Effector CD8-positive, alpha-beta T cell (primary cell): Measurements from ENCODE around the gene CERS5.
"Not testable (repeated sequence)": the region's sequence is repeated elsewhere in the genome, so short reads cannot be mapped to it uniquely, and the experiment has no call there.

ENCODE experiments used
- DNase-seq: peaks from one replicate; lab custom pipeline; 2025; lab: John Stamatoyannopoulos, UW

CERS5 gene

DNA sequence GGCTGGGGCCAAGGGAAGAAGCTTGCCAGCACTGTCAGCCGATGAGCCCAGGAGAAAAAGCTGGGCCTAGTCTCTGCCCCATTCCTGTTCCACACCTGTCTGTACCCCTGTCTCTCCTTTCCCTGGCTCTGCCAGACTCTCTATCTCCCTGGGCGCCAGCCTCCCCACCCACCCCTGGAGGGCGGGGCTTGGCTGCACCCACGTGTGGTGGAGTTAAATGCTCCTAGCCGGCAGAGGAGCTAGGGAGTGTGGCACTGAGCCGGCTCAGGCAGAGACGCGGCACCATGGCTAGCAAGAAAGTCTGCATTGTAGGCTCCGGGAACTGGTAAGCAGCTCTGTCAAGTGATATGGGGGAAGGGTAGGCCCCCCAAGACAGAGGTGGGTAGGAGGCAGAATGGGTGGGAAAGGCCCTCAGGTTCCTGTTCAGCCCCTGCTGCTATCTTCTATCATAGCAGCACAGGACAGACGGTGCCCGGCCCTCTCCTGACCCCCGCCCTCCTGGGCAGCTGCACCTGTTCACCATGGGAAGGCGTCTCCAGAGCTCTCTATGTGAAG, 63.3 kb downstream of the CERS5 start, which contains the start of gene GPD1:
GPD1 (plus strand) TSS at position 242 of the 555 bp plus-strand sequence; CDS start at position 285, 43 bp downstream.
- no peak for DNase-seq

DNA sequence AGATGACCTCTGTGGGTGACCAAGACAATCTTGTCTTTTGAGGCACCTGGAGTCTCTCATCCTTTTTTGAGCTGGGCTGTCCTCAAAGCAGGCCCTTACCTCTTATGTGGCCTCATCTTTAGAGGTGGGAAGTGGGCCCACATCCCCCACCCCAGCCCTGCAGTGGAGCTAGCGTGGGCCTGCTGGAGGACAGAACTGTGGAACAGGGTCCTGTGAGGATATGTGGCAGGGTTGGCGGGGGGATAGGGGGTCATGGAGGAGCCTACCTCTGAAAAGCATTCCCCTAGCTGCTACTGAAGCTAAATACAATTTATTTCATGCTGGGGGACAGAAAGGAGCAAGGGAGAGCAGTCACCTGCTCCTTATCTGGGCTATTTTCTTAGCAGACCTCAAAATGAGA, 63.8 kb downstream of the CERS5 start:
- no peak for DNase-seq

DNA sequence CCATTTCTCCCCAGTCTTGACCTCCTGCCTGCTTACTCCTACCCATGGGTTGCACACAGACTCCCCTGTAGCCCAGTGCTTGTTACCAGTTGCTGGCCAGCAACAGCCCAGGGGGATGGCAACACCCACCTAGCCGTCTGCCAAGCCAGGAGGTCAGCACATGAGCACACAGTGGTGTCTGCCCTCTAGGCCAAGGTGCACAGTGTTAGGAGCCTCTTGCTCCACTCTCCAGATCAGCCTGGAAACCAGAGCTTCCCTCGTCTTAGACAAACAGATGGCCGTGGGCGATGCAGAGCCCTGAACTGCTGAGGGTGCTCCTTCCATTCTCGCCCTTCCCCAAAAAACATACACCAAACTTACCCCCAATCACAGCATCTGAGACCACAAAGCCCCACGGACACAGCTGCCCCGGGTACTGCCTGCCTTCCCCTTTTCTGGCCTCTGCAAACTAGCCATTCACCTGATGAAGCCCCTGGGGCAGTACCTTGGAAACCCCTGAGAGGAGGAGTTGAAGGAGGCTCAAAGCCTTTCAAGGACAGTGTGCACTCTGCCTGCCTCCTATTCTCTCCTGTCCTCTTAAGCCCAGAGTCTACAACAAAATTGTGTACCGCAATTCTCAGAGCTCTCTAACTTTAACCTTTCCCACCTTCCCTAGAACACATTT, 64.4 kb downstream of the CERS5 start:
- DNase-seq = no peak

DNA sequence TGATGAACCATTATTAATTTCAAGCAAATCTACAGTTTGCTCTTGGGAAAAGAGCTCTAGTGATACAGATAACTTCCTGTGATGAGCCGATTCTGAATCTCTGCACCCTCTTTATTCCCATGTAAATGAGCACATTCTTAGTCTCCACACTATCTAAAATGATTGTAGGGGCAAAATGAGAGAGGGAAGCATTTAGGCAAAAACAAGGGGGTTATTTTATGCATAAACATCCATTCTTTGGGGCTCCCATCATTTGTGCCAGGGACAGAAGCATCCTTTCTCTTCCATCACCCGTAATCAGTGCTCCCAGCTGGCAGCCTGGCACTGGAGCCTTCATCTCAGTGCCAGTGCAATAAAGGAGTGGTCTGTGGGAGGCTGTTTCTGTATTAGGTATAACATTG, 65.0 kb downstream of the CERS5 start:
- no peak for DNase-seq

DNA sequence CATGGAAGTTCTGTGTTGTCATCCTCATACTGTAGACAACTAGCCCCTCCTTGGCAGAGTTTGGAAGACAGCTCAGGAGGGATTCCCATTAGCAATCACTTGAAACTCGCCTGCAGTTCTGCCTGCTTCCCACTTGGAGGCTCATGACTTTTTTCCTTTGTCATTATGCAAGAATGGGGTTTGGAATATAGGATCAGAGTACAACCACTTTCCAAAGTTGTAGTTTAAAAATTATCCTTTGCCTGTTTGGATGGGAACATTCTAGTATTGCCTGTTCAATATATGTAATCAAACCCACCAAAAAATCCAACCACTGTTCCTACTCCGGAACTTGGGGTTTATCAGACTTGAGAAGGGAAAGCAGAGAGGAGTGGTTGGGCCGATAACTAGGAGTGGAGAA, 65.5 kb downstream of the CERS5 start:
- no peak for DNase-seq

DNA sequence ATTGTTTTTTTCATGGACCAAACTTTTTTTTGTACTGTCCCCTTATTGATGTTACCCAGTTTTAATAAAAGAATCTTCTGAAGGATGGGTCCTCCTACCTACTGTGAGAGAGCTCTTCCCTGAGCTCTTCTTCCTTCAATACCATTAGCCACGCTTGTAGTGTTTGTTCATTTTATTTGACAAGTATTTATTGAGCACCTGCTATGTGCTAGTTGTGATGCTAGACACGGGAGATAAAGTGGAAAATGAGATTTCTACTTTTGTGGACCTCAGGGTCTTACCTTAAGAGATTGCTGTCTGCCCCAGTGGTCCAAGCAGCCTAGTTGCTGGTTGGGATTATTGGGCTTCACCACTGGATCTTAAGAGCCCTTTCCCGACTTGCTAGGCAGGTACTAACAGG, 66.6 kb downstream of the CERS5 start:
- no peak for DNase-seq

DNA sequence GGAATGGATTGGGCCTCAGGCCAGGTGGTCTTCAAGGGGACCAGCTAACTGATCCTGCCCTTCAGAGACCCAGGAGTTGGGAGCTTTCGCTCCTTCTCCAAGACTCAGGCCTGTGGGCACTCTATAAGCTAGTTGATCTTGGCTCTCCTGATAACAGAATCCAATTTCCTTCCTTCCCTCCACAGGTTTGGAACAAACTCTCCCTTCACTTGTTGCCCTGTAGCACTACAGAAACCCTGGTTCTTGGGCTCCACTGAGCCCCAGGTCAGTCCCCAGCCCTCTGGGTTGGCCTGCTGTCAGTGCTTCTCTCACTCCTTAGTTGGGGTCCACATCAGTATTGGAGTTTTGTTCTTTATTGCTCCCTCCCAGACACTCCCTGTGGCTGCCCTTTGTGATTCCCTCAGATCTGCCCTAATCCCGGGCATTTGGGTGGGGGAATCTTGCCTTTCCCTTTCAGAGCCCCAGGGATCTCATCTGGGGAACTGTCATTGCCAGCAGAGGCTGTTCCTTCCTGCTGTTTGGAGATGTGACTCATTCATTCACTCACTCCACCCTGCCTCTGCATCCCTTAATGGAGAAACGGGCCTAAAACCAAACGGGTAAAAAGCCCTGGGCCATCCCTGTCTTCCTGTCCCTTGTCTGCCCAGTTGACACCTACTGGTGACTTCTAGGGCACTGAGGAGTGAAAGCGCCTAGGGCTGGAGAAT, 67.7 kb downstream of the CERS5 start:
- no peak for DNase-seq

DNA sequence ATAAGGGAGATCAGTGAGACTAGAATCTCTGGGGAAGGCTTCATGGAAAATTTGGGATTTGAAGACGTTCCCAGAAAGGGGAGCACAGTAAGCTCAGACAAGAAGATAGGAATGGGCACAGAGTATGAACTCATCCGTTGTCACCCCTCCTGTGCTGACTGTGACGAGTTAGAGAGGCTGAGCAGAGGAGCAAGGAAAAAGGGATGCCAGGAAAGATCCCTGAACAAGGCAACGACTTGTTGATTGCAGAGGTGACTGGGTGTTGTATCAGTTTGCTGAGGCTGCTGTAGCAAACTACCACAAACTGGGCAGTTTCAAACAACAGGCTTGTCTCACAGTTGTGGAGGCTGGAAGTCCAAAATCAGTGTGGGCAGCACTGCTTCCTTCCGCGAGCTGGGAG, 69.2 kb downstream of the CERS5 start:
- DNase-seq = no peak

DNA sequence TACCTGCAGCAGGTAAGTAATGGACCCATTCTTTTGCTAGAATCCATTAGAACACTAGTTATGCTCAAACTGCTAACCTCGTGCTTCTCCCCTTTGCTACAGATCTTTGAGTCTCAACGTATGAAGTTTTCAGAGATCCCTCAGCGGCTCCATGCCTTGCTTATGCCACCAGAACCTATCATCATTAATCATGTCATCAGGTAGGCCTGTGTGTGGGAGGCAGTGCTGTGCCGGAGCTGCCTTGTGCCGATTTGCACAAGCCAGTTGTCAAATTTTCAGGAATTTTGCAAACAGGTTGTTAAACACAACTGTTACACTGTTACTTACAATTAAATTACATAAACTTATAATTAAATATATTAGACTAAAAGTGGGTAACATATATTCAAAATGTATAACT, 76.8 kb downstream of the CERS5 start:
- no peak for DNase-seq

DNA sequence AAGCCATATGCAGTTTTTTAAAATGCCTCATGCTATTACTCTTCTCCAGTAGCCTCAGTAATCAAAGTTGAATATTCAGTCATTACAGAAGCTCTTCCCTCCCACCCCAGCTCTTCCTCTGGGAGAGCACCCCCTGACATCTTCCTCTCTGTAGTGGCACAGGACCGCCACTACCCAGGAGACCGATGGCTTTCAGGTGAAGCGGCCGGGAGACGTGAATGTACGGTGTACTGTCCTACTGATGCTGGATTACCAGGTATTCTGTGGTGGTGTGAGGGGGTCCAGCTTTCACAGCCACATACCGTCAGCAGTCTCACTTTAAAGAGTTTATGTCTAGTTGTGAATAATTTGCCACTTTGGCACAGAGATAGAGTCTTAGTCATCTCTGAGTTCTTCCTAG, 77.4 kb downstream of the CERS5 start:
- DNase-seq = no peak

DNA sequence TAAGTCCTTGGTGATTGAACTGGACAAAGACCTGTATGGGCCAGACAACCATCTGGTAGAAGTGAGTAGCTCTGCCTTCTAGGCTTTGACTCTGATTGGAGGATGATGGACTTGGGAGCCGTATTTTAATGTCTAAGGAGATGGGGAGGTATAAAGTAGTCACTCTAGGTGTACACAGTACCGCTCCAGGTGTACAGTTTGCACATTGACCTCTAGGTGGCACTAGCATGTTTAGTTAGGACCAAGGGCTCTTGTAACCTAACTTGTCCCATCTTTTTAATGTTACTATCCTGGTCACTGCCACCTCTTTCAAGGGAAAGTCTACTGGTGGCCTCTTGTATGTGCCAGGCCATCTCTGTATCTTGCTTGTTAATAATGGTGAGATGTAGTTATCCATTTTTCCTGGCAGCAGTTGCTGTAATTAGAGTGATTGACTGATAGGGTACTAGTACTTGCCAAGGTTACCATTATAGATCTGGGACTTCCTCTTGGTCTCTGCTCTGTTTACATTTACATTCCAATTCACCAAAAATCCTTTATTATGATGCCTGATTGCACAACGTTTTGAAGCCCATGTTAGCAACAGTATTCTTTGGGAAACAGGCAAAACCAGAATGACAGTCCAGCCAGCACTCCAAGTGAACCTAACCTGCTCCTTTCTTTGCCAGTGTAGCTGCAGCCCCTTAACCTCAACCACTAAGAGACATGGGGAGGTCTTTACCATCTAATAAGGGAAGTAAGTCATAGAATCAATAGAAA, 78.4 kb downstream of the CERS5 start:
- peak; percentile 17 for DNase-seq

DNA sequence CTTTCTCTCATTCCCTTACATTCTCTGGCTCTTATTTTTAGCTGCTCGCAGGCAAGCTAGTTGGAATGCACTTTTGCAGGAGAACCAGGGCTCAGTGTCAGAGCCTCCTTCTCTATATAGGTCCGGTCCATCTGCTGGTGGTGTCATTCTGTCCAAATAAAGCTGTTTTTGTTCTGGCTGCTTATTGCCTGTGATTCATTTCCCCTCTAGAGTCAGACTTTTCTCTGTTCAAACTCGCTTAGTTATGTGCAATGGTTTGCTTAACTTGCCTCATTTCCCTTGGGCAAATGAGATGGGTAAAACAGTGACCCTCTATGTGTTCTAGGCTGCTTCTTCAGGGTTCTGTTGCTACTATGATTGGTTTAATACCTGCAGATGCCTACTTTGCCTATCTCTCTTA, 79.2 kb downstream of the CERS5 start:
- DNase-seq = no peak

DNA sequence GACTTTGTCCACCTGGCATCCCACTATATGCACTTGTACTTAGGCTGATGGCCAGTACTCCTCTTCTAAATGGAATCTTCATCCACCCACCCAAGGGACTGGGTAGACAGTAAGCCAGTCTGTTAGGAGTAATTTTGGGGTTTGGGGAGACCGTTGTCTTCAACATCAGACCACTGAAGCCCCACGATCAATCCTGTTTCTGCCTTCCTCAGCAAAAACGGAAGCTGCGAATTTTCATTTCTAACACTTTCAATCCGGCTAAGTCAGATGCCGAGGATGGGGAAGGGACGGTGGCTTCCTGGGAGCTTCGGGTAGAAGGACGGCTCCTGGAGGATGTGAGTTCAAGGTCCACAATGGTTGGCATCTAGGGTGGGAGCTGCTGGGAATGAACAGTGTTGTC, 80.0 kb downstream of the CERS5 start:
- no peak for DNase-seq

DNA sequence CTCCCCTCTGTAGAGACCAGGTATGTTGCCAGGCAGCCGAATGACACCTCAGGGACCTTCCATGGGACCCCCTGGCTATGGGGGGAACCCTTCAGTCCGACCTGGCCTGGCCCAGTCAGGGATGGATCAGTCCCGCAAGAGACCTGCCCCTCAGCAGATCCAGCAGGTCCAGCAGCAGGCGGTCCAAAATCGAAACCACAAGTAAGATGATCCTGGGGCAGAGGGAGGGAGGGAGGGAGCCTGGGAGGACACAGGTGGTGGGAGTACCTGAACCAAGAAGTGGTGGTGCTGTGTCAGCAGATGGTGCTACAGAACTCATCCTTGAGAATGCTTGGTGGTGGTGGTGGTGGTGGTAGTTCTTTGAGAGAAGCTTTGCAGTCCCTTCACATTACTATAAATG, 81.0 kb downstream of the CERS5 start:
- DNase-seq = no peak

DNA sequence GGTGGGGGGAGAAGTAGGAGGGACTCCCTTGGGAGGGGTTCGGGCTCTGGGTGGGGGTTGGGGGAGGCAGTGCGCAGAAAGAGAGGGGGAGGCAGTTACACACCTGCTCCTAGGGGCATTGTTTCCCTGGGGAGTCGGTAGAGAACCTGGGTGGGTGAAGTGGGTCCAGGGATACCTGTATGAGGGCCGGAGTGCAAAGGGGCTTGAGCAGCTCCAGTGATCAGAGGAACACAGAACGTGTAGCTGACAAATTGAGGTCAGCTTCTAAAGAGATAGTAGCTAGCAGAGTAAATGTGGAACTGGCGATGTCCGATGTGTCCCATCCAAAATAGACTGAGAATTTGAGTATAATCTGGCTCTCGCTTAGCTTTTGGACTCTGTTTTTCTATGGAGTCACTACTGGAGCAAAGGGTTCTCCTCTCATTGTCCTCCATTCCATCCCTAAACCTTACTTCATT, 81.5 kb downstream of the CERS5 start:
- no peak for DNase-seq

DNA sequence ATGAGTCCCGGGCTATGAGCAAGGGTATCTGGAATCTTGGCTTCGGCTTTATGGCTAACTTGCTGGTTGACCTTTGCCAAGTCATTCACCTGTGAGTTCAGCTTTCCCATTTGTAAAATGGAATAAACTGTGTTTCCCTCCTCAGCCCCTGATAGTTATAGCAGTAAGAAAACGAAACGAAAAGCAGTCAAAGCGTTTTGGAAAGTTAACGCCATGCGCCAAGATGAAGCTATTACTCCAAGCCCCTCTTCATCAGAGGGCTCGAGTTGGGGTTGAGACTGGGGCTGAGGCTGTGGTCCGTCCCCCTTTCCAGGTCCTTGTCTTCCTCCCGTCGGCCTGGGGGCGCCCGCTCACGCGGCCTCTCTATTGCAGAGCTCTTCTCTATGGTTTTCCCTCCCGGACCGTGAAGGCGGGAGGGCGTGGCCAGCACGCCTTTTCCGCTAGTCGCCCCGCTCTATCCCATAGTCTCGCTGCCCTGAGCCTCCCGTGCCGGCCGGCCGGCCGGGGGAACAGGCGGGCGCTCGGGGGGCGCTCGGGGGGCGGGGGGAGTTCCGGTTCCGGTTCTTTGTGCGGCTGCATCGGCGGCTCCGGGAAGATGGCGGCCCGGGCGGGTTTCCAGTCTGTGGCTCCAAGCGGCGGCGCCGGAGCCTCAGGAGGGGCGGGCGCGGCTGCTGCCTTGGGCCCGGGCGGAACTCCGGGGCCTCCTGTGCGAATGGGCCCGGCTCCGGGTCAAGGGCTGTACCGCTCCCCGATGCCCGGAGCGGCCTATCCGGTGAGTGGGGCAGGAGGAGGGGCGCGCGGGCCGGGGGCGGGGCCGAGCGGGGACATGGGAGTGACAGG, 82.2 kb downstream of the CERS5 start, which contains the start of gene SMARCD1:
SMARCD1 (plus strand) TSS at position 568 of the 840 bp plus-strand sequence; CDS start at position 596, 28 bp downstream.
- peak; percentile 73 for DNase-seq

DNA sequence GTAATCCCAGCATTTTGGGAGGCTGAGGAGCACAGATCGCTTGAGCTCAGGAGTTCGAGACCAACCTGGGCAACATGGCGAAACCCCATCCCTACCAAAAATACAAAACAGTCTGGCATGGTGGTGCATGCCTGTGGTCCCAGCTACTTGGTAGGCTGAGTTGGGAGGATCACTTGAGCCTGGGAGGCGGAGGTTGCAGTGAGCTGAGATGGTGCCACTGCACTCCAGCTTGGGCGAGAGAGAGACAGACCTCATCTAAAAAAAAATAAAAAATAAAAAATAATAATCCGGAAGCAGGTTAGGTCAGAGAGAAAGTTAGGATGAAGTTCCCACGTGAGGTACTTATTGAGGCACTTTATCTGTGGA, 82.8 kb downstream of the CERS5 start:
- DNase-seq = not testable (repeated sequence)

DNA sequence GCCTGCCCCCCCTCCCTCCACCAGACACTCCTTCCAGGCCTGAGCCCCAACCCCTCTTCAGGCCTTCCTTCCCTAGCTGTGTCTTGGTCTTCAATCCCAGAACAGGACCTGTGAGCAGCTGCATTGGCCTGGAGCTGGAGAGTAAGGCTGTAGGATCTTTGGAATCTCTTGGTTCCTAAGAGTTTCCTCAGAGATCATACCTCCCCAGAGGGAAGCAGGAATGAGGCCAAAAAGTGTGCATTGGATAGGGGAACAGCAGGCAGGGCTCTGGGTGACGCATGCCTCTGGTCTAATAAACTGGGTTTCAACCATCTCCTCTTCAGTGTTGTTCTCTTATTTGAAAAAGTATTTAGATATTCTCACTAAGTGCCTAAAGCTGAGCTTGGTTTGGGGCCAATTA, 83.9 kb downstream of the CERS5 start:
- DNase-seq = no peak

DNA sequence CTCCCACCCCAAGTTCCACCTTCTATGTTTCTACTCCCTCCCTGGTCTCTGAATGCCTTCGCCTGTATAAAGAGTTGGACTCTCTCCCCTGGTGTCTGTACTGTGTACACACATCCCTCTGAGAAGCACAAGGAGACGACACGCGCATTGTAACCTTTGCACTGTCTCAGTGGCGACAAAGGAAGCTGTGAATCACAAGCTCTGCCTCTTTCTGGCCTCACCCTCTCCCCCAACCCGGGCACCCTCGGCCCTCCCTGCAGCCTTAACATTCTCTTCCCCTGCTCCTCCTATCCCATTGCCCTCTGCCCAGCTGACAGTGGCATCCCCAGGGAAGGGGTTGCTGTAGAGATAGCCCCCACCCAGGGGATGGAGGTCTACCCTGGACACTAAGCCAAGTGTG, 84.5 kb downstream of the CERS5 start:
- DNase-seq = no peak

DNA sequence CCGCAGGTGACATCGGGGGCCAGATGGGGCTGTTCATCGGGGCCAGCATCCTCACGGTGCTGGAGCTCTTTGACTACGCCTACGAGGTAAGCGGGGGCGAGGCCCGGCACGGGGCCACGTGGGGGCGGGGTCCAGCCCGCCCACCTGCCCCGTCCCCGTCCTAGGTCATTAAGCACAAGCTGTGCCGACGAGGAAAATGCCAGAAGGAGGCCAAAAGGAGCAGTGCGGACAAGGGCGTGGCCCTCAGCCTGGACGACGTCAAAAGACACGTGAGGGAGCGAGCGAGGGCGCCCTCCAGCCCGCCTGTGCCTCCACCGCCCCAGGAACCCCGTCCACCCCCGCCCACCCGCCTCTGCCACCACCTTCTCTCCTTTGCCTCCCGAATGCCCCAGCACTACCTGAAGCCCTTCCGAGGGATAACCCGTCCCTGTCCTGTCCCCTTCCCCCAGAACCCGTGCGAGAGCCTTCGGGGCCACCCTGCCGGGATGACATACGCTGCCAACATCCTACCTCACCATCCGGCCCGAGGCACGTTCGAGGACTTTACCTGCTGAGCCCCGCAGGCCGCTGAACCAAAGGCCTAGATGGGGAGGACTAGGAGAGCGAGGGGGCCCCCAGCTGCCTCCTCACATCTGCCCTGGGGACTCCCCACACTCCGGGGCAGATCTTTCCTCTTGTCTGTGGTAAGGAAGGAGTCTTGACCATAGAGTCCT, 85.9 kb downstream of the CERS5 start:
- DNase-seq = no peak

DNA sequence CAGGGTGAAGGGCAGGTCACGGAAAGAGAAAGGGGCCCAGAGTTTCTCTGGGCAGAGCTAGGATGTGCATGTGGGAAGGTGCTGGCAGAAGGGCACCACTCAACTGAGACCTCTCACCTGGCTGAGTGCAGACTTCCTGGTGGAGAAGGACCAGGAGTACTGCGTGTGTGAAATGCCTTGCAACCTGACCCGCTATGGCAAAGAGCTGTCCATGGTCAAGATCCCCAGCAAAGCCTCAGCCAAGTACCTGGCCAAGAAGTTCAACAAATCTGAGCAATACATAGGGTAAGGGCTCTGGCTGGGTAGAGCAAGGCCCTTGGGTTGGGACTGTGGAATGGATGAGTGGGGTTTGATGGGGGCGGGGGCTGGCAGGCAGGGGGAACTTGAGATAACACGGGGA, 87.4 kb downstream of the CERS5 start:
- DNase-seq = no peak
